Activated T-helper 9 cell treated with anti-CD3 and anti-CD28 coated beads, Interleukin-2, amount 50 U/mL, for 16 hours (primary cell): Measurements from ENCODE around the gene FPGS.
"Not testable (repeated sequence)": the region's sequence is repeated elsewhere in the genome, so short reads cannot be mapped to it uniquely, and the experiment has no call there.

Experiments used
- DNase-seq: peaks from one replicate; pipeline ENCODE4 v3.0.0-alpha.2; 2020; ENCODE audit warnings: low read depth

Gene FPGS, protein sequence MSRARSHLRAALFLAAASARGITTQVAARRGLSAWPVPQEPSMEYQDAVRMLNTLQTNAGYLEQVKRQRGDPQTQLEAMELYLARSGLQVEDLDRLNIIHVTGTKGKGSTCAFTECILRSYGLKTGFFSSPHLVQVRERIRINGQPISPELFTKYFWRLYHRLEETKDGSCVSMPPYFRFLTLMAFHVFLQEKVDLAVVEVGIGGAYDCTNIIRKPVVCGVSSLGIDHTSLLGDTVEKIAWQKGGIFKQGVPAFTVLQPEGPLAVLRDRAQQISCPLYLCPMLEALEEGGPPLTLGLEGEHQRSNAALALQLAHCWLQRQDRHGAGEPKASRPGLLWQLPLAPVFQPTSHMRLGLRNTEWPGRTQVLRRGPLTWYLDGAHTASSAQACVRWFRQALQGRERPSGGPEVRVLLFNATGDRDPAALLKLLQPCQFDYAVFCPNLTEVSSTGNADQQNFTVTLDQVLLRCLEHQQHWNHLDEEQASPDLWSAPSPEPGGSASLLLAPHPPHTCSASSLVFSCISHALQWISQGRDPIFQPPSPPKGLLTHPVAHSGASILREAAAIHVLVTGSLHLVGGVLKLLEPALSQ

DNA sequence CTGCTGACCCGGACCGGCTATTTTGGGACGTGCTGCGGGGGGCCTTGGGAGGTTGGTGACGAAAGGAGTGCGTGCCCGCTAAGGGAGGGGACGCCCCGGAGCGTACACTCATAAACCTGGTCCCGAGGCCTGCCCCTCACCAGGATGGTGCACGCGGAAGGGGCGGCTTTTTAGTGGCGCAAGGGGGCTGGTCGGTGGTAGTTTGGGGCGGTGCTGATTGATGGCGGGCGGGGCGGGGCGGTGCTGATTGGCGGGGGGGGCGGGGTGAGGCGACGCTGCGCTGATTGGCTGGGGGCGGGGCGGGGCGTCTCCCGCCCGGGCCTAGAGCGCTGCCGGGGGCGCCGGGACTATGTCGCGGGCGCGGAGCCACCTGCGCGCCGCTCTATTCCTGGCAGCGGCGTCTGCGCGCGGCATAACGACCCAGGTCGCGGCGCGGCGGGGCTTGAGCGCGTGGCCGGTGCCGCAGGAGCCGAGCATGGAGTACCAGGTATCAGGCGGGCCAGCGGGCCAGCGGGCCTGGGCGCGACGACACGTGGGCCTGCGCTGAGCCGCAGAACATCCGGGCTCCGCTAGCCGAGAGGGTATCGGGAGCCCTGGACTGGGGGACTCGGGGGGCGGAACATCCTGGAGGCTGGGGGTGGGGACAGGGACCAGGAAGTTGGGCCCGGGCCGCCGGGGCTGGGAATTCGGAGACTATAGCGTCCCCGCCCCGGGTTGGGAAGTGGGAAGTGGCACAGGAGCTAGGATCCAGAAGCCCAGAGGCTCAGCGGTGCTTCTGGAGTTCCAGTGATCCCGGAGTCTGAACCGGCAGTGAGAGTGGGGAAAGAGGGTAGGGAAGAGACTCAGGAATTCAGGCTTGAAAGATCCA lies at the start of gene FPGS:
Gene FPGS (plus strand): TSS at position 307 of the 868 bp plus-strand sequence. CDS start 43 bp downstream, at position 350.
- DNase-seq, result peak; percentile 76

DNA sequence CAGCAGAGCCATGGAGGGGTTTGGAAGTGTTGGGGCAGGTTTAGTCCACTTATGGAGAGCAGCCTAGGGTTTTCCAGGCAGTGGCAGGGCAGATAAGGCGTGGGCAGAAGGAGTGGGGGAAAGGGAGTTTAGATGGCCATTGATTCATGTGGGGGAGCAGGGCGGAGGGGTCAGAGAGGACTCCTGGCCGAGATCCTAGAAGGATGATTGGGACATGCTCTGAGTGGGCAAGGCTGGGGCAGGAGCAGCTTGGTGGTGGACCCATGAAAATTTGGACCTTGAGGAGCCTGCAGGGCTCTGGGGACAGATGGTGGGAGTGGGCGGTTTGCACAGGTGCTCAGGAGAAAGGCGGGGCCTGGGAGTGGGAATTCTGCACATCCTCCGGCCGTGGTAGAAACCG lies 49.5 kb upstream of the FPGS start:
- DNase-seq, result no peak

DNA sequence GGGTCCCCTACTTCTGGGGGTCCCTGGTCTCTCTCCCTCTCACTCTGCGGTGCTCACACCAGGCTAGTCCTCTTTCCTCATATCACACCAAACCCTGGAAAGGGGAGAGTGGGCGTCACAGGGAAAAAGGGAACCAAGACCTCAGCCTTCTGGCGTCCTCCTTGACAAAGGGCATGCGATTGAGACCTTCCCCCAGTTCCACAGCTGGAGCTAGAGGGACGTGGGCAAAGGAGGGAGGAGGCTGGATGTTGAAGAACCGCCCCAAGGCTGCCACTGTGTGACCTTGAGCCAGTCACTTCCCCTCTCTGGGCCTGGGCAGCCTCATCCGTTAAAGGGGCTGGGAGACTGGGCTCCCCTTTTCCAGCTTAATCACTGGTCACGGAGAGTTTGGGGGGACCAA lies 49.1 kb upstream of the FPGS start:
- DNase-seq, result no peak

DNA sequence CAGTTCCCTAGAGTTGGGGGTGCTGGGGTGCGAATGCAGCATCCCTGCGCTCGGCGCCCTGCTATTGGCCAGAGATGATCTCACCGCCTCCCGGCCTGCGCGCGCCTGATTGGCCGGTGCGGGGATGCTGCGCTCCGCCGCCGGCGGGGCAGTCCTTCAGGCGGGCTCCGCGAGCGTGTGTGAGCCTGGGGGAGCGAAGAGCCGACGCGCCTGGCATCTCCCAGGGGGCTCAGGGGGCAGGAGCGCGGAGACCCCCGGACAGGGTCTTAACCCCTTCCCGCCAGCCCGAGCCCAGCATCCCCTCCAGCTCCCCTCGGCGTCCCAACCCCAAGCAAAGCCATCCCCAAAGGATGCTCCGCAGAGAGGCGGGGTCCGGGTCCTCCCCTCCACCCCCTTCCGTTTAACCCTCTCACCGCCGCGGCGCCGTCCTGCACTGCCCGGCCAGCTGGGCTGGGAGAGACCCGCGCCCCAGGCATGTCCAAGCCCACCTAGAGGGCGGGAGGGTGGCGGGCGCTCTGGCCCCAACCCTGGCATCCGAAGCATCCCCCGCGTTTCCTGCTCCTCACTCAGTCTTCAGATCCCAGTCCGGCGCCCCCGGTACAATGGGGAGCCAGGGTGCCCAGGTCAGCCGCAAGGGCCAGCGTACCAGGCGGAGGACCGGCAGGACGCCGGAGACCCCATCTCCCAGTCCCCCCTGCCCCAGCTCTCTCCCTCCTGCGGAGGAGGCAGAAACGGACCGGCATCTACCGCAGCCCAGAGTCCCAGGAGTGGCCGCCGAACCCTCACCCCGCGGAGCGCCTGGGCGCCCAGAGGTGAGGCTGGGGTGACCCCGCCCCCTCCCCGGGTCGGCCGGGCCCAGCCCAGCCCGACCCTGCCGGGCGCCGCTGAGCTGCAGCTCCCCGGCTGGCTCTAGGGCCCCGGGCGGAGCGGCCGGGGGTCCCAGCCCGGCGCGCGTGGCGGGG lies 48.3 kb upstream of the FPGS start:
- DNase-seq, result no peak

DNA sequence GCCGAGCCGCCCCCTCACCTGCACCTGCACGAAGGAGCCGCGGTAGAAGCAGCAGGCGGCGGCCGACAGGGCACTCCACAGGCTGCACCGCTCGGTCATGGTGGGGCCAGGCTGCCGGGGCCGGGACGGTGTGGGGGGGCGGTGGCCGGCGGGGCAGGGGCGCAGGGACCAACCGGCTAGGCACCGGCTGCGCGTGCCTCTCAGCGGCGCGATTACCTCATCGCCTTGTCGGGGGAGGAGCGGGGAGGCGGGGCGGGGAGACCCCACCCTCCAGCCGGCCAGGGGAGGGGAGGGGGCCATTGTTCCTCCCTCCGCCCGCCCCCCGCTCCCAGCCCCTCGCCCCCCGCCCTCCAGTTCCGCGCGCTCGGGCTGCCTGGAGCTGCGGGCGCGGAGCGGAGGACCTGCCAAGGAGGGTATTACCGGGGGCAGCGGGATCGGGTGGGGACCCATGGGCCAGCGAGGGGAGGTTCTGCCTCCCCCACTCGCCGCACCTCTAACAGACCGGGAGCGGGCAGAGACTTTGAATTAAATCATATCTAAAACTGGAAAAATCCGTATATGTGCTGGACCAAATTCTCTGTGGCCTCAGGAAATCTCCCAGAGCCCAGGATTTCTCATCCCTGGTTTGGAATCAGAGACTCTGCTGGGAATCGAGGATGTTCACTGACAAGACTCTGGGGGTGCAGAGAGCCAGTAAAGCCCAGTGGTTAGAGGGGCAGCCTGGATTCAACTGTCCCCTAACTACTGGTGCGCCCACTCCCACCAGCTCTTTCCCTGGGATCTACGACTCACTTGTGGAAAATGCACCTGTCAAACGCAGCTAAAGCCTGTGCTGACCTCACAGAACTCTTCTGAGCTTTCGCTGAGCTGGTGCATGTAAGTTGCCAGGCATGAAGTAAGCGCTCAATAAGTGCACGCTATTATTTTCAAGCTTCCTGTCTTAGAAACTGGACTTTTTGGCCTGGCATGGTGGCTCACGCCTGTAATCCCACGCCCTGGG lies 47.3 kb upstream of the FPGS start:
- DNase-seq, result no peak

DNA sequence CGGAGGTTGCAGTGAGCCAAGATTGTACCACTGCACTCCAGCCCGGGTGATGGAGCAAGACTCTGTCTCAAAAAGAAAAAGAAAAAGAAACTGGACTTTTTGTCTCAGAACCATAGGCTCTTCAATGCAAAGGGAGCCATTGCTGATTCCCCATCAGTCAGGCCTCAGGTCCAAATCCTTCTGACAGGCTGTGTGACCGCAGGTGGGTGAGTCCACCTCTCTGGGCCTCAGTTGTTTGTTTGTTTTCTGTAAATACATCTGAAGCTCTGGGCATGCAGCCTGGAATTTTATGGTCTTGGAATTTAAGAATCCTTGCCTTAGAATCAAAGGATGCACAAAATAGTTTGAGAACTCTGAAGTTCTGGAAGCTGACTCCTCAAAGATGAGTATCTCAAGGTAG lies 46.4 kb upstream of the FPGS start:
- no peak for DNase-seq

DNA sequence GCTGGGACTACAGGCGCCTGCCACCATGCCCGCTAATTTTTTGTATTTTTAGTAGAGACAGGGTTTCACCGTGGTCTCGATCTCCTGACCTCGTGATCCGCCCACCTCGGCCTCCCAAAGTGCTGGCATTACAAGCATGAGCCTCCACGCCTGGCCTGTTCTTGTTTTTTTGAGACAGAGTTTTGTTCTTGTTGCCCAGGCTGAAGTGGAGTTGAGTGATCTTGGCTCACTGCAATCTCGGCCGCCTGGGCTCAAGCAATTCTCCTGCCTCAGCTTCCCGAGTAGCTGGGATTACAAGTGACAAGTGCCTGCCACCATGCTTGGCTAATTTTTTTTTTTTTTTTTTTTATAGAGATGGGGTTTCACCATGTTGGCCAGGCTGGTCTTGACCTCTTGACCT lies 45.9 kb upstream of the FPGS start:
- not testable (repeated sequence) for DNase-seq

DNA sequence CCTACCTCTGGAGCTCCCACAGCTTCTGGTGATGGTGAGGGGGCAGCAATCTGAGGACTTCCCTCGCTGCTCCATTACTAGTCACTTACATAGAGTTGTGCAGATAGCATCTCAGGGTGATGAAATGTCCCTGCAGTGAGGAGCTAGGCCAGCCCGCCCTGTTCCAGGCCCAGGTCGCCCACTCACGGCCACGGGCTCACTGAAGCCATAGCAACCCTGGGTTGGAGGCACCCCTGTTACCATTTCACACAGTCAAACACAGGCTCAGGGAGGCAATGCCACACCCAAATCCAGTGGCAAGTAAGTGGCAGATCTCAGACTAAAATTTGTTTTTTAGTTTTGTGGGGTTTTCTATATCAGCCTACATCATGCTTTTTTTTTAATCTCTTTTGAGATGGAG lies 43.8 kb upstream of the FPGS start:
- DNase-seq, result no peak

DNA sequence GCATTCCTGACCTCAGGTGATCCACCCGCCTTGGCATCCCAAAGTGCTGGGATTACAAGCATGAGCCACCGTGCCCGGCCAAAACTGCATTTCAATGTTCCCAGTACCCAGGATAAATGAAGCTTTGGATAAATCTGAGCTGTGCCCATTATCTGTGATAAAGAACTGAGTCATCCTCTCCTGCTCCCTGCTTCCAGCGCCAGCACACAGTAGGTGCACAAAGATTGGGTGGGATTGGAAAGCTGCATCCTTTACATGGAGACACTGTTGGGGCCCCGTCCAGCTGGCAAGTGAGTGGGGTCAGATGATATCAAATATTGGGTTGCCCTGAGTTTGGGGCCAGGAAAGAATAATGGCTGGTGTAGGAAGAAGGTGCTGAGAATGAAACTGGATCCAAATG lies 41.6 kb upstream of the FPGS start:
- no peak for DNase-seq

DNA sequence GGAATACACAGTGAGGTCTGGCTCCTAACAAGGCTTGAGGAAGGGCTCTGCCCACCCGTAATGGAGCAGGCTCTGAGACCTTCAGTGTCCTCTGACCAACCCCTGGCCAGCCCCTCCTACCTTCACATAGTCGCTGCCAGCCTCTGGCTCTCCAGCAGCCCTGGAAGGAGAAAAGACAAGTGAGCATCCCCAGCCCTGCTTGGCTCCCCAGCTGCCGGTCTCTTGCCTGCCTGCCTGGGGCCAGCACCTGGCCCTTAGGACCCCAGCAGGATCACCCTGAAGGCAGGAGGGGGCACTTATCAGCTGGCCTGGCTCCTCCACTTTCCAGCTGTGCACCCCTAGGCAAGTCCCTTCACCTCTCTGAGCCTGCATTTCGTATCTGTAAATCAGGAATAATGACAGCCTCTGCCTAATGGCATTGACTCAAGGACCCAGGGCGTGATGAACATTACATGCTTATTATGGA lies 41.2 kb upstream of the FPGS start:
- DNase-seq, result no peak

DNA sequence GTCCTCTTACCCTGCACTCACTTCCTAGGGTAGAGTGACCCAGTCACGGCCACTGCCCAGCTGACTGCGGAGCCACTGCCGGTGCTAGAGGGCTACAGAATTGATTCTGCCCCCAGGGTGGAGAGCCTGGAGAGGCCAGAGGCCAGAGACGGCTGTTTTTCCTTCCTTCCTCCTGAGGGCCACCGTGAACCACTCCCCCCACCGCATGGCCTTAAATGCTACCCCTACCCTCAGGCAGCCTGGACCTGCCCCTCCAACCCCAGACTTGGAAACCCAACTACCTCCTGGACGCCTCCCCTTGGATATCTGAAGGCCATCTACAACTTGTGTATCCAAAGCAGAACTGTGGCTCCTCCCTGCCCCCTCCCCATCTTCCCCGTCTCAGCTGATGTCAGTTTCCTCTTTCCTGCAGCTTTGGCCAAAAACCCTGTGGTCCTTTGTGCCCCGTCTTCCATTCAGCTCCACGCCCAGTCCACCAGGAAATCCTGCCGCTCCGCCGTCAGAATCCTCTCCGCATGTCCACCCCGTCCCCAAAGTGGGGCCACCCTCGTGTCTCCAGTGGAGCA lies 40.5 kb upstream of the FPGS start:
- no peak for DNase-seq

DNA sequence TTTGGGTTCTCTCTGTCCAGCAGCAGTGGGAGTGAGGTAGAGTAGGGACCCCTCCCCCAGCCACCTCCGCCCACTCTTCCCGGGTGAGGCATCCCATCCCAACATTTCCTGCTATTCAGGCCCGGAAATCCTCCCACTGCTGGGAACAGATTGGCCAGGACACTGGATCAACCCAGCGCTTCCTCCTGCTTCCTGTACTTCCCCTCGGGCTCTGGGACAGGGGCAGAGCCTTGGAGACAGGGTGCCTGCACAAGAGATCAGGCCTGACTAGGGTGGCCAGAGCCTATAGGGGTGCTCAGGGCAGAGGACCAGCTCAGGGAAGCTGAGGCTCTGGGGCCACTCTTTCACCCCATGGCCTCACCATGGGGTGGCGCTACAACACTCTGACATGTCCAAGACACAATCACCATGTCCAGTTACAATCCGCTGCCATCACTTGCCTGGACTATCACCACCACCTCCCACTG lies 38.7 kb upstream of the FPGS start:
- DNase-seq, result no peak

DNA sequence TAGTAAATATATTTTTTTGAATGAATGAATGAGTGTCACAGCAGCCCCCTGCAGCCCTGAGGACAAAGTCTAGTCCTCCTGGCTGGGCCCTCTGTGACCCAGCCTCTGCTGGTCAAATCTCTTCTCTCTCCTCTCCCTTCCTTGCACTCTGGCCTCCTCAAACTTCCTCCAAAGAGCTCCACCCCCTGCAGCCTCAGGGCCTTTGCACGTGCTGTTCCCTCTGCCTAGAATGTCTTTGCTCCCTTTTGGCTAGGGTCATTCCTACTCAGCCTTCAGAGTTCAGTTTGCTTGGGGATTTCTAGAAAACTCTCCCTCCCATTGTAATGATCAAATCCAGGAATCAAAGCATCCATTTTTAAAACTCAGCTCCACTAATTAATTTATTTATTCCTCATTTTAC lies 37.3 kb upstream of the FPGS start:
- no peak for DNase-seq

DNA sequence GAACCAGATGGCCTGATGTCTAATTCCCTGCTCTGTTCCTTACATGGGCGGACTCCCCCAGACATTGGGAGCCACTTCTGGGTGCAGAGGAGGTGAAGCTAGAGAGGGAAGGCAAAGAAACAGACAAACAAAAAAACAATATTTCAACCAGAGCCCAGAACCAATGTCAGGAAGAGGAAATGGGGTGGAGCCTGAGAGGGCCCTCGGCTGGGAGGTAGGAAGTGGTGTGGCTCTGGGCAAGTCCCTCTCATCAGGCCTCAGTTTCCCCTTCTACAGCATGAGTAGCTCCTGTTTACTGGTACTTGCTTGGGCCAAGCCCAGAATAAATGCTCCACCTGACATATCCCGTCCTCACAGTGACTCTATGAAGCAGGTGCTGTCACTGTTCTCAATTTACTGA lies 35.3 kb upstream of the FPGS start:
- no peak for DNase-seq

DNA sequence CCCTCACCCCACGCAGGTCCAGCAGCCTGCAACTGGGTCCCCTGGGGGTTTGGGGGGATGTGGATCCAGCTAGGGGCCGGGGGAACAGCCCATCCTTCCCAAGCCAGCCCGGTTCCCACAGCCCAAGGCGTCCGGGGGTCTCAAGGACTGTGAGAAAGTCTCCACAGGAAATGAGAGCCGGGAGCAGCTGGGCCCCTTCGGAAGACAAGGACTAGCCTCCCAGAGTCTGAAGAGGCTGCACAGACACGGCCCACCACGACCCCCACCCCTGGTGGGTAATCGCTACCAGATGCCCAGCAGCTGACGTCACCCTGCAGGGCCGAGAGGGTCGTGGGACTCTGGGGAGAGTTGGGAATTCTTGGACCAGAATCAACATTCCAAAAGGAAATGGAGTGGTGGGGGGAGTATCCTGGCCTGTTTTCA lies 34.8 kb upstream of the FPGS start:
- DNase-seq, result no peak

DNA sequence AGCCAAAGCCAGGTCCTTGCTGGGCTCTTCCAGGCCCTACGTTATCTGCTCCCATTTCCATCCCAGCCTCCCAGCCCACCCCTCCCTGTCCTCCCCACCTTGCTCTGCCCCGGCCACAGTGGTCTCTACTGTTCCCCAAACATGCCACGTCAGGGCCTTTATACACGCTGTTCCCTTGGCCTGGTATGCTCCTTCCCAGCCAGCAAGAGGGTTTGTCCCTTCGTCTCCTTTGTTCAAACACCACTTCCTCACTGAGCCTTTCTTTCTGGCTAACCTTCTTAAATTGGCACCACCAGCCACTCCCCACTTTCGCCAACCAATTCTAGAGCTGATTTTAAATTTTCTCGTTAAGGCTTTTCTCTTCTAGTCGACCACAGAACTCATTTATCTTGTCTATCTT lies 34.0 kb upstream of the FPGS start:
- no peak for DNase-seq

DNA sequence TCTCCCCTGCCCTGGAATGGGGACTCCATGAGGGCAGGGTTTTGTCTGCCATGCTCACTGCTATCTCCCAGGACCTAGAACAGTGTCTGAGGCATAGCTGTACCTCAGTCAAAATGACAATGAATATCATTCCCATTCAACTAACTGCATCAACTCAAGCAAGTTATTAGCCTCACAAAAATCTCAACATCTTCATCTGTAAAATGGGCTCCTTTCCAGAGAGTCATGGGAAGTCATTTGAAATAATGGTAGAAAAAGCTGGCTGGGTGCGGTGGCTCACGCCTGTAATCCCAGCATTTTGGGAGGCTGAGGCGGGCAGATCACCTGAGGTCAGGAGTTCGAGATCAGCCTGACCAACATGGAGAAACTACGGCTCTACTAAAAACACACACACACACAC lies 33.6 kb upstream of the FPGS start:
- DNase-seq, result no peak

DNA sequence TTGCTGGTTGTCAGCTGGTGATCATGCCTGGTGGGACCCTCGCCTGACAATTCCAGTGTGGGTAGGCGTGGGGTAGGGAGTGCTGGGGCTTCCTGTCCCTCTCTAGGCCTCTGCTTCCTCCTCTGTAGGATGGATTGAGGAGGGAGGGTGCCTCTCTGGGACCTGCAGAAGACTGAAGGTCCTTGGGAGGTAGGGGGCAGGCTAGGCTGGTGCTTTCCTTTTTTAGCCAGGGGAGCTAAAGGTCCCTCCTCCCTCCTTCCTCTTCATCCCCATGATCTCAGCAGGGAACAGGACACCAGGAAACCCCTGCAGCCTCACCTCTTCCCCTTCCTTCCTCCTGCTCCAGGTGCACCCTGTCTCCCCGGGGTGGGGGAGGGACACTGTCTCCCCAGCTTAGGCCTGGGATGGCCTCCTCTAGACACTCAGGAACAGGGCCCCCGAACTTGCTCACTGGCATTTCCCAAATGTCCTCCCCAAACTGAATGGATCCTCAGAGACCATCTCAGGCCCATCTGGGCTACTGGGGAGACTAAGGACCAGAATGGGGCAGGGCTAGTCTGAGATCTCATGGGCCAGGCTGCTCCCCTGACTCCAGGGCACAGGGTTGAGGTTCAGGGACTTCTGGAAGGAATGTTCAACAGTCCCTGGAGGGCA lies 32.6 kb upstream of the FPGS start:
- DNase-seq, result no peak

DNA sequence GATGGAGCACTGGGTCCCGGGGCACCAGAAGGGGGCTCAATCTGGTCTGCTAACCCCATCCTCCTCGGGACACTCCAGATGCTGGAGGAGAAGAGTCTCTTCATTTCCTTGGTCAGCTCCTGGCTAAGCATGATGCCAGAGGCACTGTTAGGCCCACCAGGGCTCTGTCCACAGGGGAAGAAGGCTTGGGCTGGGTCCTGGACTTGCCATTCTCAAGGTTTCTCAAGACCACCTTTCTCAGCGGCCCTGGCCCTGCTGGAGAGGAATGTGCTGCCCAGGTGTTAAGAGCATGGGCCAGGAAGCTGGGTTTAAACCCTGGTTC lies 32.1 kb upstream of the FPGS start:
- no peak for DNase-seq
